Vagina (tissue), 2 donors: ENCODE data around the gene HEATR3.

ENCODE experiments used
- CTCF ChIP-seq, 3 experiments: fragments of 450-650 bp in 2 of 3; fragments of 200-600 bp in 1 of 3; sonication (generic) in 1 of 3; IDR thresholded peaks; one replicate each; pipeline ENCODE4 v1.5.1; 2017 to 2019; ENCODE audit warnings: antibody characterized with exemption in 3 of 3, mild to moderate bottlenecking in 2 of 3, moderate library complexity in 2 of 3
- POLR2AphosphoS5 ChIP-seq, 2 donors: sonication (generic); formaldehyde crosslinking; IDR thresholded peaks; one replicate each; pipeline ENCODE4 v1.9.0; 2017; ENCODE audit warnings: antibody characterized with exemption in 2 of 2, mild to moderate bottlenecking in 2 of 2, low read depth in 1 of 2; ENCODE audit not compliant: insufficient read depth in 1 of 2

- no peak for TF ChIP-seq CTCF (IDR thresholded peaks at IDR 0.05)
- TF ChIP-seq POLR2AphosphoS5 (IDR thresholded peaks at IDR 0.05; ENCODE audit: insufficient read depth in 1 of 2, low read depth in 1 of 2): no peak
Observed at GRCh38 chr16:50102051-50102746, 36.4 kb downstream of the HEATR3 start.
